ENCODE results near the gene TAOK2.
"Not testable (repeated sequence)": the region's sequence is repeated elsewhere in the genome, so short reads cannot be mapped to it uniquely, and the experiment has no call there.

The TAOK2 gene

DNA sequence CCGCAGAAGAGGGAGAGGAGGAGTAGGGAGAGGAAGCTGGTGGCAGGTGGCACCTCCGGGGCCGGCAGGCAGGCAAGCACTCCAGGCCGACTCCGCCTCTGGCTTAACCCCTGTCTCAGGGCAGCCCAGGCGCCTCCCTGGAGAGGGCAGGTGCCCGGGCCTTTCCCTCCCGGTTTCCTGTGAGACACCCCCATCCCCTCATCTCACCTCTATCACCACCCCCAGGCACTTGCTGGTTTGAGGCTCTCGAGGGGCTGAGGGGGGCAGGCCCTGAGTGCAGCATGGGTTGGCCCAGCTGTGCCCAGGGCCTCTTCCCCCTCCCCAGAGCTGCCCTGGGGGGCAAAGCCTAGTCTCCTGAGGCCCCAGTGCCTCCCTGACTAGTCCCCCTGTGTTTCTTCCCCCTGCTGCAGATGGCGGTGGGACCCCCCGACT is 31.2 kb downstream of the TAOK2 start:
- DNase-seq: no peak

DNA sequence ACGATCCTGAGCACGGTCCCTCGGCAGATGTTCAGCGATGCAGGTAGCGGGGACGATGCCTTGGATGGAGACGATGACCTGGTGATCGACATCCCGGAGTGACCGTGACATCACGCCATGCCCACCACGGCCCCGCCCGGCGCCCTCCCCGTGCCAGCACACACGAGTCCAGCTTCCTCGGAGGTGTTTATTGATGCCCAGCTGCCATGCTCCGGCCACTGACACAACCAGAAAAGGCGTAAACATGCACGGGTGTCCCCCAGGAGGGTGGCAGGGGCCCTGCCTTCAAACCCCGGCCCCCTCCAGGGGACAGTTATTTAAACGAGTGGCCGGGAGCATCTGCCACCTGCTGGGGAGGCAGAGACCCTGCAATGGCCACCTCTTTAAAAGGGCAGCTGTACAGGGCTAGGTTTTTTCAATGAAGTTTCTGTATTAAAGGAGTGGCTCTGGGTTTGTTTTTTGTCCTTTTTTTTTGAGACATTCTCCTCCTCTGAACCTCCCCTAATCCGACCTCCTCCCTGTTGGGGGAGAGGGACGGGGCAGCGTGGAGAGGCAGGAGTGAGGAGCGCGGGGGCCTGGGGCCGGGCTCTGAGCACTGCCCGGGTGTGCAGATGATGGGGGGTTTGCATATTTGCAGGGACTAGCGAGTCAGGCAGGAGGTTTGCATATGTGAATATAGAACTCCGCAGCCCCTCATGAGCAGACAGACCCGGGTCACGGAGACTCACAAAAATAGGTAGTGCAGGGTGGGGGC is 31.9 kb downstream of the TAOK2 start:
- DNase-seq: no peak

DNA sequence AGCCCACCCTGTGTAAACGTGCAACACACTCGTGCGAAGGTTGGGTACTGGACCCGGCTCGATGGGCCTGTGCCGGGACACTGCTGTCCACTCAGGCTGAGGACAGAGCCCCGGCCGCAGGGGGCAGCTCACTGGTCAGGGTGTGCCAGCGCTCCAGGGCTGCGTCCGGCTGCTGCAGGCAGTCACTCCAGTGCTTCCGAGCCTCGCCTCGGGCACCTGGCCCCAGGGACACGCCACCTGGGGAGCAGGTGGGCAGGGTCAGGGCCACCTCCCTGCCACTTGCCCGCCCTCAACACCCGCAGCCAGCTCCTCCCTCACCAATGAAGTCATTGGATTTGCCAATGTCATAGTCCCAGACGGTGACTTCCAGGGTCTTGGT is 32.4 kb downstream of the TAOK2 start:
- no peak for DNase-seq

DNA sequence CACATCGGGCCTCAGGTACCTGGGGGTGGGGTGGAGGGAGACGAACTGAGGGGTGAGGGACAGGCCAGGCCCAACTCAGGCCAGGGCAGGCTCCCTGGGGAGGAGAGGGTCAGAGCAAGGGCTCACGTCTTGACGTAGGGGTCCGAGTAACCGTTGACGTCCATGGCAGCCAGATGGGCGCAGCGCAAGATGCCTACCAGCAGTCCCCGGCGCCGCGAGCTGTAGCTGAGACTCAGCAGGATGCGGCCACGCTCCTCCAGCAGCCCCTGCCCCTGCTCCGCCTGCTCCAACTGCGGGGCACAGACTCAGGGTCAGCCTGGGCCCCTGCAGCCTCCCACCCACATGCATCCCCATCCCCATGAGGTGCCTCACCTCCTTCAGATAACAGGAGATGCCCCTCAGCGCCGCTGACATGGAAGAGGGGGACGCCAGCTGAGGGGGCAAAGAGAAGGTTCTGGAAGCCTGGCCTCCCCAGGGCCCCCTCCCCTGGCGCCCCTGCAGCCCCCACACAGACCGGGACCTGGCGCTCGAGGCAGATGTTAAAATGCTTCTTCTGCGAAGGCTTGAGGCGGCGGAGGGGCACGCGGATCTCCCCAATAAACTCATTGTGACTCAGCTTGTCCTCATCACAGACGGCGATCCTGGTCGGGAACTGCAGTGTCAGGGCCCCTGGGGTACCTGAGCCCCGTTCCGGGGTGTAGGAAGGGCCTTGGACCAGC is 33.1 kb downstream of the TAOK2 start:
- no peak for DNase-seq

DNA sequence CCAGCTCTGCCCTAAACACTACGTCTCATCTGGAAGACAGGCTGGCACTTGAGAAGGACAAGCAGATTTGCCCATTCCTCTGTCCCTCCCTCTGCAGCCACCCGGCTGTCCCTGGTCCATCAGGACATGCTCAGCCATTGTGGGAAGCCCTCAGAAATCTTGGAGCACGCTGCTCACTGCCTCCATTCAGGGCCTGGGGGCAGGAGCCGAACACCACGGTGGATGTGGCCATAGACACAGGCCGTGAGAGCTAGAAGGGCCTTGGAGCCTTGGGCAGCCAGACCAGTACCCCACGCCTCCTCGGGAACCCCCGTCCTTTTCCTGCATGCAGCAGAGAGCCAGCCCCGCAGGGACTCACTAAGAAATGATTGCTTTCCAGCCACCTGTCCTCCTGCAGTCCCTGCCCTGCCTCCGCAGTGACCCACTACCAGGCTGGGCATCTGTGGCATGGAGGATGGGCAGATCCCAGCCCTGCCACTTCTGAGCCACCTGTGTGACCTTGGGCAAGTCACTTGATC is 33.8 kb downstream of the TAOK2 start:
- DNase-seq: no peak

DNA sequence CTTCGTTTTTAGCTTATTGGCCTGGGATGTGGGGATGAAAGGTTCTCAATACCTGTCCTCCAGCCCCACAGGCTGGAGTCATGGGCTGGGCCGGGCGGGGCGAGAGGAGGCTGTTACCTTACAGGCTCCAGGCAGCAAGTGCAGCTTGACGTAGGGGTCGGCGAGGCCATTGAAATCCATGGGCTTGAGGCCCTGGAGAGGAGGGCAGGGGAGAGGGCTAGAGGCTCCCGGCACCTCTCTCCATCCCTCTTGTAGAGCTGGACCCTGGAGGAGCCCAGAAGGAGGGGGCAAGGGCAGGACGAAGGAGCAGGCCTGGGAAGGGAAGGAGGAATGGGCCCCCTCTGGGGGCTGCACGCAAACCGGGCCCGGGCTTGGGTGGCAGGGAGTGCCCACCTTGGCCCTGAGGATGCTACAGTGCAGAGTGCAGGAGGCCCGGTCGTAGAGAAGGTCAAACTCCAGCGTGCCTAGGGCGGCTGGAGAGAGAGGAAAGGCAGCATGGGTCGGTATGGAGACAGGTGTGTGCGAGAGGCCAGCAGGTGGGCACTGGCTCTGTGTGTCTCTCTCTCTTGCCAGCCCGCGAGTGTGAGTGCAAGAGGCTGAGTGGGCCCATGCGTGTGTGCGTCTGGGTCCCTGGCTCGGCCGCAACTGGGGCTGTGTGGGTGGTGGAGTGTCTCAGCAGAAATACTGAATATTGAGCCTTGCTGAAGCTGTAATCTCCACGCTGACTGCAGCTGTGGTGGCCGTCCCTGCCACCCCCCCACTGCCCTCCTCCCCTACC is 35.6 kb downstream of the TAOK2 start:
- DNase-seq: no peak

DNA sequence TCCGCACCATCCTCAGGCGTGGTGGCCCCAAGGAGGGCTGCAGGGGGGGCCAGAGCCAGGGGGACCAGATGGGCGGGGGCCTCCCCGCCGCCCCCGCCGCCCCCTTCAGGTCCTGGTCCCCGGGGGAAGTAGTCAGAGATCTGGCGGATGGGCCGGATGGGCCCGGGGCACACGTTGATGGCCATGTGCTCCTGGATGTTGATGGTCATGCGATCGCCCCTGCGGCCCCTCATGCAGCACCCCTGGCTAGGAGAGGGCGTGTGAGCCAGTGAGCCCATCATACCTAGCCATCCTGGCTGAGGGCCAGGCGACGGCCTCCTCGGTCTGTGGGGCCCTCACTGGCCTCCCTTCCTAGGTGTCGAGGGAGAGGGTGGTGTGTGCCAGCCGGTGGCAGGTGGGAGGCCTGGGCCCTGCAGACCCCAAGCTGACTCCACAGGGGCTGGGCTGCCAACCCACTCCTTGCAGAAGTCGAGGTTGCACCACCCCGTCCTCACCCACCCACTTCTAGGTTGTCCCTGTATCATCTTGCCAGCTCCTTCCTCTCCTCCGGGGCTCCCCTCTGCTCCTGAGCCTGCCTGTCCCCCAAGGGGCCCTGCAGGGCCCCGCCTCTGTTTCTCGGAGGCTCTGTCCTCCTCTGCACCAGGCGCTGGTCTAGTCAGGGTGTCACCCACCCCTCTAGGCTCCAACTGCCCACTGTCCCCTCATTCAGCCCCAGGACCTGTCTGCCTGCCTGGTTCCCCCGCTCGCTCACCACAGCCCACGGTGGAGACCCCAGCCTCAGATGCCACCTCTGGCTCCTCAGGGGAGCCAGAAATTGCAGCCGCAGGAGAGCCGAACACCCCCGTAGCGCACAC is 36.5 kb downstream of the TAOK2 start:
- DNase-seq: no peak

DNA sequence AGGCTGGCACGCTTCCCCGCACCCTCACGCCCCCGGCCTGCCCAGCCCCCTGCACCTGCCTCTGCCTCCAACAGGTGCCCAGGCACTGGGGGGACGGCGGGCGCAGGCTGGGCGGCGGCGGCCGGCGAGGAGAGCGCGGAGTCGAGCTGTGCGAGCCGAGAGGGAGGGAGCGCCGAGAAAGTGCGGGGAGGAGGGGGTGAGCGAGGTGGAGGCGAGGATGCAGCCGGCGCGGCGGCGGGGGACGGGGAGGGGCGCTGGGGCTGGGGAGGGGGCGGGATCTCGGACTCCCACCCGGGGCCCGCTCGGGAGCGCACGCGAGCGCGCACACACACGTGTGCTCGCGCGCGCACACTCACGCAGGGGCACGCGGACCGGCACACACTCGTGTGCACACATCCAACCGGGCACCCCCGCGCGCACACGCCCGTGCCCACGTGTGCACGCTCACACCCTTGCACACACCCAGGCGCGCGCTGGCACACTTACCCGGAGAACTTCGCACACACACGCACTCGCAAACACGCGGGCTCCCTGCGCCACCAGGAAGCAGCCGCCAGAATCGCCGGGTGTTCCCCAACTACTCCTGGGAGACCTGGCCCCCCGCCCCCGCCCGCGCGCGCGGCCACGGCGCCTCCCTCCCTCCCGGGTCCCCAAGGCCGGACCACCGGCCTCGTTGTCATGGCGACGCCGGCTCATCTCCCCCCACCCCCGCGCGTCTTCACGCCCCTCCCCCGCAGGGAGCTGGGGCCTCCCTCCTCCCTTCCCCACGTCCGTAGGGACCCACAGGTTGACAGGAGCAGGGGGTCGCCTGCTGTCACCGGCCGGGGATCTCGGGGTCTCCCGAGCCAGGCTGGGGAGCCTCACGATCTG is 37.4 kb downstream of the TAOK2 start, which contains the start of gene DOC2A:
DOC2A (minus strand) TSS at position 184 of the 870 bp plus-strand sequence. CDS start 805 bp downstream, outside the sequence.
- DNase-seq: no peak

DNA sequence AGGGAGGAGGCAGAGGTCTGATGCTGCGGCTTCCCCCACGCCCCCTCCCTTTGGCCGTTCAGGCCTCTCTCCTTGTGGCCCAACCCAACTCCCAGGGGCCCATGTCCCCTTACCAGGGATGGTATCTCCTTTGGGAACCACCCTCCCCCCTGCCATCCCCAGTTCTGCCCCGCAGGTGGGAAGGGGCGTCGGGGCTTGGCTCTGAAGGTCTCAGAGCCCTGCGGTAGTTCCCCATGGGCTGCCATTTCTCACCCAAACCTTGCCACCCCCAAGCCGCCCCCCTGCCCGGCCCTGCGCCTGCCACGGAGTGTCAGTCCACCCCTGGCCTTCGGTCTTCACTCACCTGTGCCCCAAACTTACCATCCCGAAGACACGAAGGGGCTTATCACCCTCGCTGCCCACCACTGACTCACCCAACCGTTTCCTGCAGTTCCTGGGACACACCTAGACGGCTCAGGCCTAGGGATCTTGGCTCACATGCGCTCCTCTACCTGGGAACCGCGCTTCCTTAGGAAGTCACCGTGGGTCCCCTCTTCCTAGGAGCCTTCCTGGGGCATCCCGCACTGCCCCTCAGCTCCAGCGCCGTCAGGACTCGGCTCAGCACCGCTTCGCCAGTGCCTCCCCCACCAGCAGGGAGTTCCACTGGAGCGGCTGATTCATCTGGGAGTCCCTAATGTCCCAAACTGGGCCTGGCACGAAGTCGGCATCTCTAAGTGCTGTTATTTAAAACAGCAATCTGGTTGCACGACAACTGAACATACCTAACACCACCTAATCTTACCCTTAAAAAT is 38.2 kb downstream of the TAOK2 start:
- no peak for DNase-seq

DNA sequence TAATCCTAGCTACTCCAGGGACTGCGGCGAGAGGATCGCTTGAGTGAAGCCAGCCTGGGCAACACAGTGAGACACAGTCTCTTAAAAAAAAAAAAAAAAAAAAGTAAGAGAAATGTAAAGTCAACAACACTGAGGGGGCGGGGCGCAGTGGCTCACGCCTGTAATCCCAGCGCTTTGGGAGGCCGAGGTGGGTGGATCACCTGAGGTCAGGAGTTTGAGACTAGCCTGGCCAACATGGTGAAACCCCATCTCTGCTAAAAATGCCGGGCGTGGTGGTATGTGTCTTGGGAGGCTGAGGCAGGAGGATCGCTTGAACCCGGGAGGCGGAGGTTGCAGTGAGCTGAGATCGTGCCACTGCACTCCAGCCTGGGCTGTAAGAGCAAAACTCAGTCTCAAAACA is 38.9 kb downstream of the TAOK2 start:
- not testable (repeated sequence) for DNase-seq

DNA sequence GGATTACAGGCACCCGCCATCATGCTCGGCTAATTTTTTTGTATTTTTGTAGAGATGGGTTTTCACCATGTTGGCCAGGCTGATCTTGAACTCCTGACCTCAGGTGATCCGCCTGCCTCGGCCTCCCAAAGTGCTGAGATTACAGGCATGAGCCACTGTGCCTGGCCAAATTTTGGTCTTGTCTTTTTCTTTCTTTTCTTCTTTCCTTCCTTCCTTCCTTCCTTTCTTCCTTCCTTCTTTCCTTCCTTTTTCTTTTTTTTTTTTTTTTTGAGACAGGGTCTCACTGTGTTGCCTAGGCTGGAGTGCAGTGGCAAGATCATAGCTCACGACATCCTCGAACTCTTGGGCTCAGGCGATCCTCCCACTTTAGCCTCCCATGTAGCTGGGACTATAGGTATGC is 41.8 kb downstream of the TAOK2 start:
- DNase-seq: not testable (repeated sequence)

DNA sequence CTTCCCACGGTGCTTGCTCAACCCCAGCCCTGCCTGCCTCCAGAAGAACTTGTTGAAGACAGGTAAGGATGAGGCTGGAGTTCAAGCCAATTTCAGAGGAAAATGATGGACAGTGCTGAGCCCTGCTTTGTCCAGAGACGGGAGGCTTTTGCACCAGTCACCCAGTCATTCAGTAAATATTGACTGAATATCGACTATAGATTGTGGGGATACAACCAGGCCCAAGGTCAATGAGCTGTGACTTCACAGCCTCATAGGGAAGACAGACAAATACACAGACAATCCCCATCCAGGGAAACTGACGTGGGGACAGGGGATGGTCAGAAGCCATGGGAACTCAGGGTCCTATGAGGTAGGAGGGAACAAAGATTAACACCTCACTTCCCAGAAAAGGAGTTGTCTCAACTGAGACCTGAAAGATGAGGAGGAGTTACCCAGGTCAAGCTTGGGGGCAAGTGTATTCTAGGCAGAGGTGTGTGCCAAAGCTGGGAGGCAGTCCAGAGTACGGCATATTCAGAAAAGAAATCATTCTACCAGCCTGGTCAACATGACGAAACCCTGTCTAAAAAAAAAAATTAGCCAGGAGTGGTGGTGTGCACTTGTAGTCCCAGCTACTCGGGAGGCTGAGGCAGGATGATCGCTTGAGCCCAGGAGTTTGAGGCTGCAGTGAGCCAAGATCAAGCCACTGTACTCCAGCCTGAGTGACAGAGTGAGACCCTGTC is 43.0 kb downstream of the TAOK2 start:
- no peak for DNase-seq

DNA sequence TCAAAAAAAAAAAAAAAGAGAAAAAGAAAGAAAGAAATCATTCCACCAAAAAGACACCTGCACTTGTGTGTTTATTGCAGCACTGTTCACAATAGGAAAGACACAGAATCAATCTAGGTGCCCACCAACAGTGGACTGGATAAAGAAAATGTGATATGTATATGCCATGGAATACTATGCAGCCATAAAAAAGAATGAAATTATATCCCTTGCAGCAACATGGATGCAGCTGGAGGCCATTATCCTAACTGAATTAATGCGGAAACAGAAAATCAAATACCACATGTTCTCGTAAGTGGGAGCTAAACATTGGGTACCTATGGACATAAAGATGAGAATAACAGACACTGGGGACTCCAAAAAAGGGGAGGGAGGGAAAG is 43.6 kb downstream of the TAOK2 start:
- no peak for DNase-seq

DNA sequence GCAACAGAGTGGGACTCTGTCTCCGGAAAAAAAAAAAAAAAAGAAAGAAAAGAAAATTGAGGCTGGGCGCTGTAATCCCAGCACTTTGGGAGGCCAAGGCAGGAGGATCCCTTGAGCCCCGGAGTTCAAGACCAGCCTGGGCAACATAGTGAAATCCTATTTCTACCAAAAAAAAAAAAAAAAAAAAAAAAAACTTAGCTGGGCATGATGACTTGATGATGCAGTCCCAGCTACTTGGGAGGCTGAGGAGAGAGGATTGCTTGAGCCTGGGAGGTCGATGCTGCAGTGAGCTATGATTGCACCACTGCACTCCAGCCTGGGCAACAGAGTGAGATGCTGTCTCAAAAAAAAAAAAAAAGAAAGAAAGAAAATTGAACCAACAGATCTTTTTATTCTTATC is 44.3 kb downstream of the TAOK2 start:
- not testable (repeated sequence) for DNase-seq

DNA sequence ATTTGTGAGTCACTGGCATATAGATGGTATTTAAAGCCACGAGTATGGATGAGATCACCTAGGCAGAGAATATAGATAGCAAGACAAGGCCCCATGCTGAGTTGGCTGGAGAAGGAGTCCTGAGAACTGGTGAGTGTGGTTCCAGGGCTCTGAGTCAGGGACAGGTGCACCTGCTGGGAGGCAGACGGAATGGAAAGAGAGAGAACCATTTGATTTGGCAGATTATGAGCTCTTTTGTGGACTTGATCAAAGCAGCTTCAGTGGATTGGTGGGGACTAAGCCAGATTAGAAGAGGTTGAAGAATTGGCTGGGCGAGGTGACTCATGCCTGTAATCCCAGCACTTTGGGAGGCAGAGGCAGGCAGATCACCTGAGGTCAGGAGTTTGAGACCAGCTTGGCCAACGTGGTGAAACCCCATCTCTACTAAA is 45.1 kb downstream of the TAOK2 start:
- no peak for DNase-seq

DNA sequence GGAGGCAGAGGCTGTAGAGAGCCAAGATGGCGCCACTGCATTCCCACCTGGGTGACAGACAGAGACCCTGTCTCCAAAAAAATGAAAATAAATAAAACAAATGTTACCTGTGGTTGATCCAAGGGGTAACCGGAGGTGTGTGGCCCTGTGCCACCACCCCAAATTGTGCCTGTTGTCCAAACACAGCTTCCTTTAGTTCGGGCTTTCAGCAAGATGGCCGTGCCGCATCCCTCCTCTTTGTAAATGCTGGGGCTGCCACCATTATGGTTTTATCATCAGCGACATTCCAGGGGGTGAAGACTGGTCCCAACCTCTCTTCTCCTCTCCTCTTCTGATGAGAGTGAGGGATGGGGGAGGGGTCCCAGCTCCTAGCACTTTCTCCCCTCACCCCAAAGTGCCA is 49.2 kb downstream of the TAOK2 start, which contains the start of gene C16orf92:
C16orf92 (plus strand) TSS at position 312 of the 400 bp plus-strand sequence. CDS start 143 bp downstream, outside the sequence.
- DNase-seq: no peak

DNA sequence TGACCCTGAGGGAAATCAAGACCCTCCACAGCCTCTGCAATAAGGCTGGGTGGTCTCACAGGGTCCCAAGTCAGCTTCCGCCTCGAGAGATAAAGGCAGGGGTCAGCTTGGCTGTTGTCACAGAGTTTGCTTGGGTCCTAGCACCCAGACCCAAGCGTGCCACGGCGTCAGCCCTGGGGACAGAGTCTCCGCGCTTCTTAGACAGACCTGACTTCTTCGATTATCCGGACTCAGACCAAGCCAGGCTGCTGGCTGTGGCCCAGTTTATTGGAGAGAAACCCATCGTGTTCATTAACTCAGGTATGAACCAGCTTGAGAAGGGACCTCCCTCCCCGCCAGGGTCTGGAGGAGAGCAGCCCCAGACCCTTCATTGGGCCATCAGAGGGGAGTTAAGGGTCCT is 49.9 kb downstream of the TAOK2 start:
- no peak for DNase-seq

DNA sequence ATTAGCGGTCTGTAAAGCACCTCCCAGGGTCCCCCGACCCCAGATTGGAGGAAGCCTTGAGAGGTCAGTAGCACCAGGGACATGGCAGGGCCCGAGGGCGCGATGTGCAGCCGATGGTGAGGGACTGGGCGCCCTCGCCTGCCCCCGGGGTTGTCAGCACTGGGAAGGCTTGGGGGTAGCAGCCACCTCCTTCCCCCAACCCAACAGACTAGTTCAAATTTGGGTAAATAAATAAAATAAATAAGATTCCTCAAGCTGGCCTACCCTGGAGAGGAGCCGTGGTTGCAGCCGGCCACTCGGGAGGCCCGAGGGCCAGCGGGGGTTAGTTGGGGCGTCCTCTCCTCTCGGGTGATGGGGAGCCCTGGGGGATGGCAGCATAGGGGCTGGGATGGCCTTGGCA is 50.8 kb downstream of the TAOK2 start:
- no peak for DNase-seq

DNA sequence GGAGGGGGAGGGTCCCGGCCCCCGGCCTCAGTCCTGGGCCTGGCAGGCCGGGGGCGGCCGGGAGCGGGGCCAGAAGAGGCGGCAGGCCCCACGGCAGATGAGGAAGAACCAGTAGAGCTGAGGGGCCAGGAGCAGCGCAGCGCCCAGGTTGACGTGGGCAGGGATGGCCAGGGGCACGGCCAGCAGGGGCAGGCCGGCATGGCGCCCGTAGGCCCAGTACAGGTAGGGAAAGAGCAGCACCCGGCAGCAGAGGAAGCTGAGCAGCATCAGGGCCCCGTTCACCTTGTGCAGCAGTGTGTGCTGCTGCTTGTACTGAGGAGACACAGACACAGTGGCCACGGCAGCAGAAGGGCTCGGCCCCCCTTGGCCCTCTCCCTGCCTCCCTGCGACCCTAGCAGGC is 51.5 kb downstream of the TAOK2 start:
- no peak for DNase-seq

DNA sequence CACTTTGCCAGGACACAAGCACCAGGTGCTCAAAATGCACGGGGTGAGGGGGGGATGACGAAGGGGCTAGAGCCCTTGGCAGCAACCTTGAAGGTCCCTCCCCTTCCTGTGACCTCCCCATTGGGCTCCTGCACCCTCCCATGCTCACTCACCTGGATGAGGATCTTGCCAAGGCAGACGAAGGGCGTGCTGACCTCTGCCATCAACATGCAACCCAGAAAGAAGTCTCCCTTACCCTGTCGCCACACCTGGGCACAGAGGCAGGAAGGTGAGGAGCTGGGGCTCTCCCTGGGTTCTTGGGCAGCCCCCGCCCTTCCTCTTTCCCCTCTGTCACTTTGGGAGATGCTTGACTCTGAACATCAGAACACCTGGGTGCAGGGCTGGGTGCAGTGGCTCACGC is 51.9 kb downstream of the TAOK2 start:
- DNase-seq: no peak

All from GF-D8 (cell line).